GM12878 (cell line): ENCODE results near the gene DPEP1.

ENCODE experiments used
- EGR1 ChIP-seq, 2 experiments: IDR thresholded peaks; 1 replicate in 1 of 2; 2 replicates in 1 of 2; pipeline ENCODE4 v1.6.1; 2011 to 2012; ENCODE audit warnings: low read depth in 2 of 2, low read length in 2 of 2, borderline replicate concordance in 1 of 2, mild to moderate bottlenecking in 1 of 2, moderate library complexity in 1 of 2
- NFYB ChIP-seq: IDR thresholded peaks from 2 replicates; pipeline ENCODE4 v1.6.1; 2011; ENCODE audit warnings: low read depth, mild to moderate bottlenecking, low read length, improper control_type of control experiment, moderate library complexity; ENCODE audit not compliant: insufficient read depth
- POU2F2 ChIP-seq: IDR thresholded peaks from 3 replicates; pipeline ENCODE4 v1.6.1; 2011; ENCODE audit warnings: low read depth, mild to moderate bottlenecking, low read length, borderline replicate concordance
- RCOR1 ChIP-seq: conservative IDR thresholded peaks from 2 replicates; pipeline ENCODE4 v1.6.1; 2012; ENCODE audit warnings: low read depth, low read length, improper control_type of control experiment
- TCF12 ChIP-seq: IDR thresholded peaks from 2 replicates; pipeline ENCODE4 v1.6.1; 2011; ENCODE audit warnings: low read depth, mild to moderate bottlenecking, low read length
- TF ChIP-seq, protein P1 (sequence below), 3 experiments: IDR thresholded peaks in 2 of 3; conservative IDR thresholded peaks in 1 of 3; 2 replicates each; pipeline ENCODE4 v1.5.1; 2011; ENCODE audit warnings: low read depth in 3 of 3, low read length in 3 of 3, mild to moderate bottlenecking in 3 of 3, control low read depth in 2 of 3, moderate library complexity in 2 of 3, inconsistent platforms in 1 of 3, mixed read lengths in 1 of 3; ENCODE audit not compliant: control insufficient read depth in 2 of 3, insufficient read depth in 1 of 3; ENCODE audit errors: extremely low read depth in 1 of 3
- TF ChIP-seq, protein P2 (sequence below): IDR thresholded peaks from 2 replicates; pipeline ENCODE4 v1.6.1; 2011; ENCODE audit warnings: borderline replicate concordance, low read depth, mild to moderate bottlenecking, moderate library complexity, mixed read lengths, low read length; ENCODE audit not compliant: insufficient read depth; ENCODE audit errors: extremely low read length
- TF ChIP-seq, protein P3 (sequence below): fragments of 450-650 bp; IDR thresholded peaks from 2 replicates; pipeline ENCODE4 v1.6.1; 2017; ENCODE audit warnings: antibody characterized with exemption, mild to moderate bottlenecking, moderate library complexity

DNA sequence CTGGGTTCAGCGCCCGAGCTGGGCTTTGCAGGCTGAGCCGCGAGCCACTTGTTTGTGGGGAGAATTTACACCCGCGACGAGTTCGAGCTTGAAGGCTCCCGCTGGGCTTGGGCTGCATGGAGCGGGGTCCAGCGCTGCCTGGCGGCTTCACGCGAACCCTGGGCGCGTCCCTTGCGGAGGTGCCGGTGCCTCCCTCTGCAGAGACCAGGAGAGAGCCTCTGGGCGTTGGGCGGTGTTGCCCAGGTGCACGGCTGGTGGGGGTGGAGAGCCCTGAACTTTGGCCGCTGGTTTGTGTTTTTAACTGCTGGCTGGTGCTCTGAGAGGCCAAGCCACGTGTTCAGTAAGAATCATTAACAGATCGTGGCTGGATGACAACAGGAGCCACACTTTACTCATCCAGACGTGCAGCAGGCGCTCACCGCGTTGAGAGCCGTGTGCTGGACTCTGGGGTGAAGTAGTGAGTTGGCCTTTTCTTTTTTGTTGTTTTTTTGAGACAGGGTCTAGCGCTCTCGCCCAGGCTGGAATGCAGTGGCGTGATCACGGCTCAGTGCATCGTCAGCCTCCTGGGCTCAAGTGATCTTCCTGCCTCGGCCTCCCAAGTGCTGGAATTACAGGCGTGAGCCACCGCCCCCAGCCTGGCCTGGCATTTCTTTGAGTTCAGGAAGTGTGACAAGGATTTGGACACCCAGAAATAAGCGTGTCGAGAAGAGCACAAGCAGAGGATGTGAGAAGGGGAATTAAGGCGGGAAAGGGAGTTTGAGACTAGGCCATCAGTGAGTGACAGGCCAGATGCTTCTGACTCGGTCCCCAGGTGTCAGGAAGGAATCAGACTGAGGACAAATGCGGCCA is 73.9 kb downstream of the DPEP1 start:
- TF ChIP-seq, protein P1, sequence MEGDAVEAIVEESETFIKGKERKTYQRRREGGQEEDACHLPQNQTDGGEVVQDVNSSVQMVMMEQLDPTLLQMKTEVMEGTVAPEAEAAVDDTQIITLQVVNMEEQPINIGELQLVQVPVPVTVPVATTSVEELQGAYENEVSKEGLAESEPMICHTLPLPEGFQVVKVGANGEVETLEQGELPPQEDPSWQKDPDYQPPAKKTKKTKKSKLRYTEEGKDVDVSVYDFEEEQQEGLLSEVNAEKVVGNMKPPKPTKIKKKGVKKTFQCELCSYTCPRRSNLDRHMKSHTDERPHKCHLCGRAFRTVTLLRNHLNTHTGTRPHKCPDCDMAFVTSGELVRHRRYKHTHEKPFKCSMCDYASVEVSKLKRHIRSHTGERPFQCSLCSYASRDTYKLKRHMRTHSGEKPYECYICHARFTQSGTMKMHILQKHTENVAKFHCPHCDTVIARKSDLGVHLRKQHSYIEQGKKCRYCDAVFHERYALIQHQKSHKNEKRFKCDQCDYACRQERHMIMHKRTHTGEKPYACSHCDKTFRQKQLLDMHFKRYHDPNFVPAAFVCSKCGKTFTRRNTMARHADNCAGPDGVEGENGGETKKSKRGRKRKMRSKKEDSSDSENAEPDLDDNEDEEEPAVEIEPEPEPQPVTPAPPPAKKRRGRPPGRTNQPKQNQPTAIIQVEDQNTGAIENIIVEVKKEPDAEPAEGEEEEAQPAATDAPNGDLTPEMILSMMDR (IDR thresholded peaks at IDR 0.05 in 2 of 3, conservative IDR thresholded peaks at IDR 0.05 in 1 of 3; ENCODE audit: control insufficient read depth in 2 of 3, extremely low read depth in 1 of 3, insufficient read depth in 1 of 3, low read depth in 3 of 3, low read length in 3 of 3): no peak
- TF ChIP-seq RCOR1: no peak
- TF ChIP-seq, protein P2, sequence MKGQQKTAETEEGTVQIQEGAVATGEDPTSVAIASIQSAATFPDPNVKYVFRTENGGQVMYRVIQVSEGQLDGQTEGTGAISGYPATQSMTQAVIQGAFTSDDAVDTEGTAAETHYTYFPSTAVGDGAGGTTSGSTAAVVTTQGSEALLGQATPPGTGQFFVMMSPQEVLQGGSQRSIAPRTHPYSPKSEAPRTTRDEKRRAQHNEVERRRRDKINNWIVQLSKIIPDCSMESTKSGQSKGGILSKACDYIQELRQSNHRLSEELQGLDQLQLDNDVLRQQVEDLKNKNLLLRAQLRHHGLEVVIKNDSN: no peak
- TF ChIP-seq NFYB: no peak
- no peak for TF ChIP-seq POU2F2
- TF ChIP-seq, protein P3, sequence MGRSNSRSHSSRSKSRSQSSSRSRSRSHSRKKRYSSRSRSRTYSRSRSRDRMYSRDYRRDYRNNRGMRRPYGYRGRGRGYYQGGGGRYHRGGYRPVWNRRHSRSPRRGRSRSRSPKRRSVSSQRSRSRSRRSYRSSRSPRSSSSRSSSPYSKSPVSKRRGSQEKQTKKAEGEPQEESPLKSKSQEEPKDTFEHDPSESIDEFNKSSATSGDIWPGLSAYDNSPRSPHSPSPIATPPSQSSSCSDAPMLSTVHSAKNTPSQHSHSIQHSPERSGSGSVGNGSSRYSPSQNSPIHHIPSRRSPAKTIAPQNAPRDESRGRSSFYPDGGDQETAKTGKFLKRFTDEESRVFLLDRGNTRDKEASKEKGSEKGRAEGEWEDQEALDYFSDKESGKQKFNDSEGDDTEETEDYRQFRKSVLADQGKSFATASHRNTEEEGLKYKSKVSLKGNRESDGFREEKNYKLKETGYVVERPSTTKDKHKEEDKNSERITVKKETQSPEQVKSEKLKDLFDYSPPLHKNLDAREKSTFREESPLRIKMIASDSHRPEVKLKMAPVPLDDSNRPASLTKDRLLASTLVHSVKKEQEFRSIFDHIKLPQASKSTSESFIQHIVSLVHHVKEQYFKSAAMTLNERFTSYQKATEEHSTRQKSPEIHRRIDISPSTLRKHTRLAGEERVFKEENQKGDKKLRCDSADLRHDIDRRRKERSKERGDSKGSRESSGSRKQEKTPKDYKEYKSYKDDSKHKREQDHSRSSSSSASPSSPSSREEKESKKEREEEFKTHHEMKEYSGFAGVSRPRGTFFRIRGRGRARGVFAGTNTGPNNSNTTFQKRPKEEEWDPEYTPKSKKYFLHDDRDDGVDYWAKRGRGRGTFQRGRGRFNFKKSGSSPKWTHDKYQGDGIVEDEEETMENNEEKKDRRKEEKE: no peak
- peak; percentile 7; the same call in 1 of the 2 replicates for TF ChIP-seq TCF12
- TF ChIP-seq EGR1 (IDR thresholded peaks at IDR 0.05; ENCODE audit: borderline replicate concordance in 1 of 2, low read depth in 2 of 2, low read length in 2 of 2): no peak
